DMS79 (cell line): ENCODE results near the gene TREML1.

ENCODE experiments used
- DNase-seq: peaks from one replicate; lab custom pipeline; 2025; lab: John Stamatoyannopoulos, UW

TREML1 gene

DNA sequence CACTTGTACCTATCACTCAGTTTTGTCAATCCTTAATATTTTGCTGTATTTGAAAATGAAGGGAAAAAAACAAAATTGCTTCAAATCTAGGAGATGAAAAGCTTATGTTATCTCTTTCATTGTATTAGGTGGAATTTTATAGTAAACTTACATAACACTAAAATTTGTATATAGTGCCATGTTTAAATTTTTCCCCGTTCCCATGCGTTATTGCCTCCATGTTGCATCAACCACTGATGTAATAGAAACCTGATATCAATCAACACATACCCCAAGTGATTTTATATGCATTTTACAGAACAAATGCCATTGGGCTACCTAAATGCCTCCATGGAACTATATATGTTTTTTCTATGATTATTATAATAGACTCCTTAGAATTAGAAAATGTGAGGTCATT is 23.5 kb upstream of the TREML1 start:
- DNase-seq = no peak

DNA sequence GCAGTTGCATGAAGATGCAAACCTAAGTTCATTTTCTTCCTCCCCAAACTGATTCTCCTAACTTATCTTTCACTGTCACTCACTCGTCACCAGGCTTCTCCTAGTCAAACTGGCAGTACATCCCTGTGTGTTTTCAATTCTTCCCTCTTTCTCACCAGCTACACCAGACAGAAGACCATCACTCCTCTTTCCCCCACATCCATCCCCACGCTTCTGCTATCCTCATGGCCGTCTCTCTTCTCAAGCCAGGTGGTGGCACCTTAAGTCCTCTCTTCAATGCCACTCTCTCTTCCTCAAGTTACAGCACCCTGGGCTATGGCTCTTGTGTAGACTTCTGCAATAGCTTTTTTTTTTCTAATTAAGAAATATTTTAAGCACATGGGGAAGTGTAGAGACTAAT is 23.1 kb upstream of the TREML1 start:
- DNase-seq = no peak

DNA sequence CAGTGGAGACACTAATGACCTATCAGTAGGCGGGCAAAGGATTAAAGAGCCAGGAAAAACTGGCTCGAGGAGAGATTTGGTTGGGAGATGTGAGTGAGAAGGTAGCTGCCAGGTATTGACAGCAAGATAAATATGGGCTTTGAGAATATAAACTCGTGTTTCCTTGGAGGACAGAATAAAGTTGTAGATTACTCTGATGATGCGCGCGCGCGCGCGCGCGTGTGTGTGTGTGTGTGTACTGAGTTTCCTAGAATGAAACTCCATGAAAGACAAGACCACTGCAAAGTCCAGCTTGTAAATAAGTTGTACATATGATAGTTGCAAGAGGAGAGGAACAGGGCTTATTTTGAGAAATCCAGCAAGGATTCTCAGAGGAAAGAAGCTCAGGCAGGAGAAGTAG is 22.0 kb upstream of the TREML1 start:
- DNase-seq = no peak

DNA sequence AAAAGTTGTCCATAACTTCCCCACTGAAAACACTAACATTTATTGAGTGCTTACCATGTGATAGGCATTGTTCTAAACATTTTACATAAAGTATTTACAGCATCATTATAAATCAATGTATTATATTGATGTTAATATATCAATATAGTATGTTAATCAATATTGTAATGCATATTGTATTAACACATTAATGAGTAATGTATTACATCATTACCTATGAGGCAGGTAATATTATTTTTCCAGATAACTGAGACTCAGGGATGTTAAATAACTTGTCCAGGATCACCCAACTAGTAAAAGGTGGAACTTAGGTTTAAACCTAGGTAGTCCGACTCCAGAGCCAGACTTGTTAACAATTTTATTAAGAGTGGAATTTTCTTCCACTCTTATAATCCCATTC is 20.9 kb upstream of the TREML1 start:
- DNase-seq = no peak

DNA sequence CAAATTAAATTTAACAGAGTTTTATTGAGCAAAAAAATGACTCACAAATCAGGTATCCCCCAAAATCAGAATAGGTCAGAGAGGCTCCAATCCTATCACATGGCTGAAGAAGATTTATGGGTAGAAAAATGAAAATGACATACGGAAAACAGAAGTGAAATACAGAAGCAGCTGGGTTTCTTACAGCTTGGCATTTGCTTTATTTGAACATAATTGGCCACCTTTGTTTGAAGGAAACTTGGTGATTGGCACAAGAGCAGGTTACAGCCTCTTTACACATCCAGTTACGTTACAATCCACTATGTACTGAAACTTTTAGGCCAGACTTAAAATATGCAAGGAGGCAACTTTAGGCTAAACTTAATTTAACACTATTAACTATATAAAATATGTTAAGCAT is 20.5 kb upstream of the TREML1 start:
- DNase-seq = no peak

DNA sequence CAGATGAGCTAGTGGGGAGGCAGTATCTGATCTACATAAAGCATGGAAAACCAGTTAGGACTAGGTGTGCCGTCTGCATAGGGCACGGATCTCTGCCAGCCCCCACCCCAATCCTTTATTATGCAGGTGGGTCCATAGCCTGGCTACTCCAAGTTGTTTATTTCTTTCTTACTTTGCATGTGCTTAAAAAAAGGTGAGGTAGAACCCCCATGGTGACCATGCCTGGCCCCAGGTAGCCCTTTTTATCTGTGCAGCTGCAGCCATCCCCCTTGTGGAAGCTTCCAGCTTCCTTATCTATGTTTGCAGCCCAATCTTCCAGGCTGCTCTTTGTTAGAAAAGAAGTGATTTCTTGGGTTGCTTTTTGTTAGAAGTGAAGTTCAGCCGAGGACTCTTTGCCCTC is 17.8 kb upstream of the TREML1 start:
- no peak for DNase-seq

DNA sequence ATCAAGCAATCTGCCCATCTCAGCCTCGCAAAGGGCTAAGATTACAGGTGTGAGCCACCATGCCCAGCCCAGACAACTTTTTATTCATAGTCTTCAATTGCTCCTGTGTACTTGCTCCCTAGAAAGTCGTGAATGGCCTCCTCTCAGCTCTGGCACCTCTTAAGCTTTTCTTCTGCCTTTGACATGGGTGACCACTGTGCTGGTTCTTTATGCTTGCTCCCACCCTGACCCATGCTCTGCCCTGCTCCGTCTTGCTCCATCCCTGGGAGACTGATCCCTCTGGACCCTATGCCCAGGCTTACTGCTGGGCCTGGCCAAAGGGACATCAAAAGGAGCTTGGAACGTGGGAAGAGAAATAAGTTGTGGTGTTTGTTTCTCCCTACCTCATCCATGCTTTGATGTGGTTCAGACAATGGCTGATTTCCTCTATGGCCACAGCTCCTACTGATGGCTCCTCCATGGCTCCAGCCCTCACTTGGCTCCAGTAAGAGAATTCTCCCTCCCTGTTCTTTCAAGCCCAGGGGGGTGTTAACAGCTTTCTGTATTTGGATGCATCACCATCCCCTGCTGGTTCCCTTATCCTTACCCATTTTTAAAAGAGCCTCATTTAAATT is 16.5 kb upstream of the TREML1 start:
- DNase-seq = no peak

DNA sequence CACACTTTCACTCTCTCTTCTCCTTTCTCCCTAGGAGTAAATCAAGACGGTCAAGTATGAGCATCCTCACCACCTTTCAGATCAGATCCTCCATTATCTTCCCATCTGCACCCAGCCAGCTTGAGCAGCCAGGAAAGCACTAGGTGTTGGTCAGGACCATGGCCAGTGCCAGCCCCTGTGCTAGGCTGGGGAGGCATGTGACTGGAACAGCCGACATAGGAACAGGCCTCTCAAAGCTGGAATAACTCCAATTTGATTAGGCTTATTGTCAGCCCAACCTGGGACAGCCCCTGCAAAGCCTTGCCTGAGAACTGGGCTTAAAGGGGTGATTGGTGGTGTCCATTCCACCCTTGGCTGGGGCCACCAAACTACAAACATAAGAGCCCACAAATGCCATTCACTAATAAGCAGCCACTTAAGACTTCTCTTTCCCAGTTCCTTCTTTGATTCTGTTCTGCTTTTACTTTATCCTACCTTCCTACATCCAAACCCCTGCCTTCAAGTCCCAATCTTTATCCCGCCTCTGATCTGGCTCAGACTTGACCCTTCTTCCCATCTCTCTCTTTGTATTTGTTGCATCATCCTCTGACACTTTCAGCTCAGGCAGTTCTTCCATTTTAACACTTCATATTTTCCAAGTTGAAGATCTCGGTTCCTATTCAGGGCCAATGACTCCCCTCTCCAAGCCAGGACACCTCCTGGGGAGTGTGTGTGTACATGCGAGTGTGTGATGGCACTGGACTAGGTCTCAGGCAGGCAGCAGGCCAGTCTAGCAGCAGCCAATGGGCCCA is 13.2 kb upstream of the TREML1 start:
- DNase-seq = no peak

DNA sequence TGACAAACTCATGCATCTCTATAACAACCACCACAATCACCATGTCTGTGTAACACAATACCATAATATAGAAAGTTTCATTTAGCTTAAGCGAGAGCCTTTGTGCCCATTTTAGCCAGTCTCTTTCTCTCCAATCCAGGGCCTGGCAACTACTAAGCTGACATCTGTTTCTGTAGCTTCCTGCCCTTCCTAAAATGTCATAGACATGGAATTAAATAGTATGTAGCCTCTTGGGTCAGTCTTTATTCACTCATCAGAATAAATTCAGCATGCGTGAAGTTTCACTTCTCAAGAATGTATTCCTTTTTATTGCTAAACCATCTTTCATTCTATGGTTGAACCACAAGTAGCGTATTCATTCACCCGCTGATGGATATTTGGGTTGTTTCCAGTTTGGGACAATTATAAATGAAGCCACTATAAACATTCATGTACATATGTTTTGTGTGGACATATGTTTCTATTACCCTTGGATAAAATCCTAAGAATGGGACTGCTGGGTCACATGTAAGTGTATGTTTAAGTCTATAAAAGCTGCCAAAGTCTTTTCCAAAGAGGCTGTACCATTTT is 10.5 kb upstream of the TREML1 start:
- no peak for DNase-seq

DNA sequence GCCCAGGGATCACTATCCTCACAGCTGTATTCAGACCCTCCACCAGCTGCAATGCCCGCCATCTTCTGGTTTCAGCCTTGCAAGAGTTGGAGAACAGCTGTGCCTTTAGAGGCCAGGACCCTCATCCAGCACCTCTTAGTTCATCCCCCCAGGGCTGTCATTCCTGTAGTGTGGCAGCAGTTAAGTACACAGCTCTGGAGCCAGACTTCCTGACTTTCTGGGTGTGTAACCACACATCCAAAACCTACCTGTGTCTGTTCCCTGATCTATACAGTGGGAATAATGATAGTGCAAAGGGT is 9.2 kb upstream of the TREML1 start:
- no peak for DNase-seq

DNA sequence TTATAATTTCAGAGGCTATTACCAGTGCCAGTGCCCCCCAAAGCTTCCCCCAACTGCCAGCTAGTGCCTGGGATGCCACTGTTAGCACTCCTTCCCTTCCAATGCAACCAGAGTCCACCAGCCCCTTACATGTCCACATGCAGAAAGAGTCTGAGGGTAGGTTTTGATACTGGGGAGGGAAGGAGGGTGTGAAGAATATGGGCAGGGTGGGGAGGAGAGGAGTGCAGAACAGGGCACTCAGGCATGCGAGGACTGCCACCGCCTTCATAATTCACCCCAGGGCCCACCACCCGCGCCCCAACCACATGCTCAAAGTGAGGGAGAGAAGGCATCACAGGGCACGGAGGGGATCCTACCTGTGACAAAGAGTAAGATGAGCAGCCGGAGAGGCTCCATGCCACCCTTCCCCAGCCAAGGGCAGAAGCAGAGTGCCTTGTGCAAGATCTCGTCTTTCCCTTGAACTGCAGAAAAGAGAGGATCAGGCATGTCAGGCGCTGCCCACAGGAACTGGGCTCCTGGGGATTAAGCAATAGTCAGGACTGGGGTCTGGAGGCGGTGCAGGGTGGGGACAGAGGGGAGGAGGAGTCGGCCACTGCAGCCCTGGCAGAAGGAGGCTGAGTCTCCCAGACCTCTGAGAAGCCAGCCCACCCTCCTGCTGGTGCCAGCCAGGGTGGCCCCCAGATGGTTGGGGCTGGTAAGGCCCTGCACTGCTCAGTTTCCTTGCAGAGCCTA is 8.7 kb upstream of the TREML1 start, which contains the start of gene TREM2:
TREM2 (minus strand) TSS at position 430 of the 732 bp plus-strand sequence; CDS start at position 396, 34 bp downstream.
- DNase-seq = no peak

DNA sequence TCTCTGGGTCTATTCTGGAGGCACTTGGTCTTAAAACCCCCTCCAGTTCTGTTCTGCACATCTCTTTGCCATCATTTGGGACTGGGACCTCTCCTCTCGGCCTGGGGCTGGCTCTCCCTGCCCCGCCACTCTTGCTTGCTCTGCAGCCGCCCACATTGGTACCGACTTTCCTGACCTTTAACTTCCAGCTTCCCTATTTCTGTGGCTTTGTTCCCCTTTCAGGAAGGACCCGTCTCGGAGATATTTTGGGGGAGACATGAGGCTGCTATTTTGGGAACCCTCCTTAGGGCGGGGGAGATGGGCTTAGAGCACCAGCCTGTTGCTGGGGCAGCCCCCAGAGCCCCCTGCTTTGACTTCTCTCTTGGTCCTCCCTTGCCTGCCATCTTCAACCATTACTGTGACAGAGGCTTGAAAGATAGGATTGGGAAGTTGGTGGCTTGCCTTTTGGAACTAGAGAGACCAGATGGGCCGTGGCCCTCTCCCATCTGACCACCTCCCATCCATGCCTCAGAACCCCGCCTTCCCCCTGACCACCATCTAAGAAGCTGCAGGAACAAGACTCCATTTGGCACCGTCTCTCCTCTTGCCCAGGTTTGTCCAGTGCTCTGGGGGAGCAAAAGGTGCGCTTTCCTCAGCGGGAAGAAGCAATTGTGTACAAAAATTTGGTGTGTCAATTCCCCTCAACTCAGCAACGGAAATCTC is 7.9 kb upstream of the TREML1 start:
- no peak for DNase-seq

DNA sequence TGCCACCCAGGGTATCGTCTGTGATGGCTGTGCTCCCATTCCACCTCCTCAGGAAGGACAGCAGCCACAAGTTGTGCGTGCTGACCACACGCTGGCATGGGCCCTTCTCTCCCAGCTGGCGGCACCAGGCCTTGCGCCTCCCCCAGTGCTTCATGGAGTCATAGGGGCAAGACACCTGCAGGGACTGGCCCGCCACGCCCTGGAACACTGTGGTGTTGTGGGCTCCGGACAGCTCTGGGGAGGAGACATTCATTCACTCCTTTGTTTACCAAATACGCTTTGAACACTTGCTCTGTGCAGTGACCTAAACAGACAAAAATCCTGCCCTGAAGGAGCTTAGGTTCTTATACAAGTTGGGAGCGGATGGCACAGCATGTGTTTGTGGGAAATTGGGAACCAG is 7.2 kb upstream of the TREML1 start:
- DNase-seq = no peak

DNA sequence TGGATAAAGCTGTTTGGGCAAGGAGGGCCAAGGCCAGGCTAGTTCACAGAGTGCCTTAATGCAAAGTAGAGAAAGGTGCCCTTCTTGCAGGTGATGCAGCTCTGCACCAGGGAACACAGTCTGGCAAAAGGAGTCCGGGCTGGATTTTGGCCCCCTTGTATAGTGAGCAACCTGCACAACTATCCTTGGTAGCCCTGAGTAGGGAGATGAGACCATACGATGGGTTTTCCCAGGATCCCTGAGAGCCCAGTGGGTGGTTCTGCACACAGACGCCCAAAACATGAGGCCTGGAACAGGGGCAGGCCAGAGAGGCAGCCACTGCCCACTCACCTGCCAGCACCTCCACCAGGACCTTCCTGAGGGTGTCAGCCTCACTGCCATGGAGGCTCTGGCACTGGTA is 6.8 kb upstream of the TREML1 start:
- DNase-seq = no peak

DNA sequence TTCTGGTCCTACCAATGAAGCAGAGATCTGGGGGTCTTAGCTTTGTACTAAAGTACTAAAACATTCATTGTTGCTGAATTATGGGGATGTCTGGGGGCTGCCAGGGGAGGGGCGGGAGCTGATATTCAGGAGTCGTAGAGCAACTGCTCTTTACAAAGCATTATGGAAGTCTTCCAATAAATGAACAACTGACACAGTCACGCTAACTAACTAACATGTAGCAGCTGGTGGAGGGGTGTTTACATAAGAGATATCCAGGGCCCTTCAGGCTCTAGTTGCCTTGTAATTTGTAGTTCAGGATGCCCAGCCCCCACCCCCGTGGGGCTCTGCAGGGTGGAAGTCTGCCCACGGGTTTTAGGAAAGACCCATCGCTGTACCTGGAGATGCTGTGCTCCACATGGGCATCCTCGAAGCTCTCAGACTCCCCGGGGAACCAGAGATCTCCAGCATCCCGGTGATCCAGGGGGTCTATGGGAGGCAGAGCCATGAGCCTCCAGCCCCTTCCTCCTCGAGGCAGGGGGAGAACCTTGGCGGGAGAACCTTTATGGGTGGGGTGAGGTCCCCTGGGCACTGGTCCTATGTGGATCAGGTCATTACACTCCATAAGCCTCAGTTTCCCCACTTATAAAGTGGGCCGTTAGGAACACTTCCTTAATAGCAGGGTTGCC is 5.4 kb upstream of the TREML1 start:
- peak; percentile 75 for DNase-seq

DNA sequence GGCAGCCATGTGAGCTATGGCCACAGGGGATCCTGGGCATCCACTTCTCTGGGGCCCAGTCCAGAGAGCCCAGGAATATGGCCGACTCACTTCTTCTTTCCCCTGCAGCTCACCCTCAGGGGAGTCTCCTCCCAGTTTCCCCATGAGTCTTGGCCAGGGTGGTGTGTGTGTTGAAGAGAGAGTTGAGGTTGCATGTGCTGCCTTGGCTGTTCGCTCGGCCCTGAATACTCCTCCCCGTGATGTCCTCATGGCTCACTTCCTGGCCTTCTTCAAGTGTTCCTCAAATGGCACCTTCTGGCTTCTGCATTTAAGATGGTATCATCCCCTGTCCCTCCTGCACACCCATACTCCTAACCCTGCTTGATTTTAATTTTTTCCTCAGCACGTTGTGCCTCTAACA is 3.2 kb upstream of the TREML1 start:
- no peak for DNase-seq

DNA sequence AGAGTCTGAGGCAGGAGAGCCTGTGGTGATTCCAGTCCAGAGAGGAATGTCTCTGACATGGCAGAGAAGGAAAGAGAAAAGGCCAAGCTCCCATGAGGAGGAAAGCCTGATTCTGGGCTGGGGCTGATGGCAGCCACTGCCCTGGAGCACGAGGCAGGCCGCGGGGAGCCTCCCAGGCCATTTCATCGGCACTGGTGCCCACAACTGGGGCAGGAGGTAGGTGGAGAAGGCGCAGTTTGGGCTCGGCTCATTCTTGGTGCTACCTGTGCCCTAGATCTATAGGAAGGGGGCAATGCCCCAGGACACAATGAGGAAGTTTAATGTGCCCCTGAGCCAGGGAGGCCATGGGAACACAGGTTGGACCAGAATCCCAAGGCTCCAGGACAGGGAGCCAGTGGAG is 2.6 kb upstream of the TREML1 start:
- no peak for DNase-seq

DNA sequence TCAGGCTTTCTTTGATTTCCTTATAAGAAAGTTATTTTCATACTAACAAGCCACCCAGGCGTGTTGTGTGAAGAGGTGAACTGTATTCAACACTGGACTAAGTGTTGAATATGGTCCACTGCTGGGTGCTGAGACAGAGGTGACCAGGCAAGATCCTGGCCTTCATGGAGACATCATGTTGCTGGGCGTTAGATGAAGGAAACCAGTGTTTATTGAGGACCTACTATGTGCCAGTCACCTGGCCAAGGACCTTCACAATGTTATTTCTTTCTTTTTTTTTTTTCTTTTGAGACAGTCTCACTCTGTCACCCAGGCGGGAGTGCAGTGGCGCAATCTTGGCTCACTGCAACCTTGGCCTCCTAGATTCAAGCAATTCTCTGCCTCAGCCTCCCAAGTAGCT is 1.9 kb upstream of the TREML1 start:
- DNase-seq = no peak

DNA sequence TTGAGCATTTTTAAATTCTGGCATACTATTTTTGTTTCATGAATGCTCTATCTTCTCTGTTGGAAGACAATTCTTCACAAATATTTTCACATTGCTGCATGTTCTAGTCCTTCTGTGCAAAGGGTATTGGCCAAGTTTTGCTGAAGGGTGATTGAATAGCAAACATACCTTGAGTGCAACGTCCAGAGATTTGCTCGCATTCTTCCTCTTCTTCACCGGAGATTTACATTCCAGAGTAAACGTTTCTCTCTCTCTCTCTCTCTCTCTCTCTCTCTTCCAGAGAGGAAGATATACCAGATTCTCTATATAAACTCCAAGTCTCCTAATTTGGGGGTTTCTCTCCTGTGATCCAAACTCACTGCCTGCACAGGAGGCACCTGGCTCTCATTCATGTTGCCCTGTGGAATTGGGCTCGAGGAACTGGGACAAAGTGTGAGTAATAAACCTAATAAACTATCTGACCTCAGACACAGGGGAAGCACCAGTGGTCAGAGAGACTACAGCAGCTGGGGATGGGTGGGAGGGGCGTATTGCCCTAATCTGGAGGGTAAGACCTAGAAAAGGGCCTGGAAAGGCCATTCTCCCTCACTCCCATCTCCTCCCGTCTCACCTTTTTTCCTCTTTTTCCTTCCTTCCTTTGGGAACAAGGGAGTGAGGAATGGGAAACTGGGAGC is 1.1 kb upstream of the TREML1 start:
- DNase-seq = no peak

DNA sequence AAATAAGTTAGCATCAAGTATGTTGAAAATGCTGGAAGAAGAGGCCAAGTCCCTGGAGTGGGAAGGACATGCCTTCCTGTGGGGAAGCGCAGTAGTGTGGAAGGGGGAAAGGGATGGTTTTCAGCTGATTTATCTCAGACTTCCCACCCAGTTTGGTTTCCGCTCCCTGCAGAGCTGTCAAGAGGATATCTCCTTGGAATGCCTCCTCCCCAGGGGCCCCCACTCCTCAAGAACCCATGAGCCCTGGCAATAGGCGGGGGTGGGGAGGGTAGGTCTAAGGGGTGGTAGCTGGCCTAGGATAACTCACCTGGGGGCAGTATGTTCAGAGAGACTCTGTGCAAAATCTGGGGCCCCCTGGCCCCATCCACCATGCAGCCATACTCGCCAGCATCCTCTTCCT is 696 bp downstream of the TREML1 start:
- DNase-seq = no peak

DNA sequence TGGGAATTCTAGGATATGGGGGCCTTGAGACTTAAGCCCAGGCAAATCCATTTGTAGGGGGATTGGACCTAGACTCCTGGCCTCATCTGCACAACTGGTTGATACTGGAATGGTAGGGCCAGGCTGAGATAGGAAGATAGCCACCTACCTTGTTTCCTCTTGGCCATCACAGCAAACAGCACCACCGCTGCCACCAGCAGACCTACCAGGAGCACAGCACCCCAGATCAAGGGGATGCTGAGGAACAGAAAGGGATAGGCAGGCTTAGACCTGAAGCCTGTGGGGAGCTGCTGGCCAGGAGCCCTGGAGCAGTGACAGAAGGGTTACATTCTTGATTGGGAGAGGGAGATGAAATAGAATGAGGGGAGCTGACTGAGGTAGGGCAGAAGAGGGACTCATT is 3.5 kb downstream of the TREML1 start:
- no peak for DNase-seq
